GM18870 (cell line): ENCODE results near the gene HTRA2.
A peak's percentile ranks its signal among the peaks of the same experiment; 100 is the strongest.
"Not testable (repeated sequence)": the region's sequence is repeated elsewhere in the genome, so short reads cannot be mapped to it uniquely, and the experiment has no call there.

ENCODE experiments used
- ATAC-seq: cut with Tn5 transposase; IDR thresholded peaks from one replicate; pipeline ENCODE4 v1.9.1; 2021; ENCODE audit warnings: moderate library complexity; ENCODE audit not compliant: unreplicated experiment

The HTRA2 gene

GRCh38 chr2:74558284-74559230, 28.8 kb downstream of the HTRA2 start:
- no peak for ATAC-seq

GRCh38 chr2:74559912-74560311, 30.2 kb downstream of the HTRA2 start:
- no peak for ATAC-seq

- no peak for ATAC-seq
Observed at GRCh38 chr2:74560591-74560990, 30.9 kb downstream of the HTRA2 start.

- ATAC-seq, result not testable (repeated sequence)
Observed at GRCh38 chr2:74561022-74561421, 31.3 kb downstream of the HTRA2 start.

- no peak for ATAC-seq
Observed at GRCh38 chr2:74562126-74562775, 32.5 kb downstream of the HTRA2 start.

GRCh38 chr2:74564222-74564621, 34.5 kb downstream of the HTRA2 start:
- no peak for ATAC-seq

GRCh38 chr2:74566076-74566753, 36.5 kb downstream of the HTRA2 start:
- no peak for ATAC-seq

- no peak for ATAC-seq
Observed at GRCh38 chr2:74566754-74567085, 37.0 kb downstream of the HTRA2 start.

- no peak for ATAC-seq
Observed at GRCh38 chr2:74567881-74568280, 38.1 kb downstream of the HTRA2 start.

- no peak for ATAC-seq
Observed at GRCh38 chr2:74569686-74570085, 40.0 kb downstream of the HTRA2 start.

- peak; percentile 78 for ATAC-seq
Observed at GRCh38 chr2:74571058-74571457, 41.3 kb downstream of the HTRA2 start.

GRCh38 chr2:74572178-74572925, 42.6 kb downstream of the HTRA2 start:
- ATAC-seq, result no peak

GRCh38 chr2:74573747-74574562, 44.2 kb downstream of the HTRA2 start:
- ATAC-seq, result no peak

- no peak for ATAC-seq
Observed at GRCh38 chr2:74575320-74575719, 45.6 kb downstream of the HTRA2 start.

- ATAC-seq, result no peak
Observed at GRCh38 chr2:74576211-74576862, 46.6 kb downstream of the HTRA2 start.

GRCh38 chr2:74576863-74577229, 47.1 kb downstream of the HTRA2 start:
- ATAC-seq, result no peak

- ATAC-seq, result no peak
Observed at GRCh38 chr2:74577448-74577847, 47.7 kb downstream of the HTRA2 start.

GRCh38 chr2:74578408-74578807, 48.7 kb downstream of the HTRA2 start:
- no peak for ATAC-seq

GRCh38 chr2:74581463-74581862, 51.7 kb downstream of the HTRA2 start:
- no peak for ATAC-seq

- ATAC-seq, result no peak
Observed at GRCh38 chr2:74582184-74582583, 52.5 kb downstream of the HTRA2 start.
